Limb (tissue), 2 donors: ENCODE data around the gene NGDN.

Experiments used
- DNase-seq, 2 donors: peaks; one replicate each; pipeline ENCODE4 v3.0.0-alpha.2; 2016; ENCODE audit errors: extremely low spot score in 2 of 2

NGDN gene

GRCh38 chr14:23468704-23469126 is 788 bp upstream of the NGDN start:
- no peak for DNase-seq

GRCh38 chr14:23469906-23470403 is 452 bp downstream of the NGDN start:
- no peak for DNase-seq

DNA sequence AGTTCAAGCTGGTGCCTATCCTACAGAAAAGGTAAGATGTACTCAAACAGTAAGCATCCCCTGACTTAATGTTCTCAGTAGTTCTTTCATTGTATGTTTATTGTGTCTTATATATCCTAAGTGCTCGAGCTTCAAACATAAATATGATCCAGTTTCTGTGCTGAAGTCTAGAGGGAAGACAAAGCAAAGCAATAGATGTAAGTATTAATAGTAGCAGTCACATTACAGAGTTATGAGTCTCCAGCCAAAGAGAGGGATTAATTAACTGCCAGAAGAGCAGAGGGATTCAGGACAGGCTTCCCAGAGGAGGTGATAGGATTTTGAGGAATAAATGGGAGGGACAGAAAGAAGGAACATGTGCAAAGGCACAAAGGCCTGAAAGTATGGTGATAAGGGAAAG is 1.4 kb downstream of the NGDN start:
- no peak for DNase-seq

GRCh38 chr14:23478109-23478759 is 8.7 kb downstream of the NGDN start:
- peak; percentile 65 to 71 for DNase-seq

DNA sequence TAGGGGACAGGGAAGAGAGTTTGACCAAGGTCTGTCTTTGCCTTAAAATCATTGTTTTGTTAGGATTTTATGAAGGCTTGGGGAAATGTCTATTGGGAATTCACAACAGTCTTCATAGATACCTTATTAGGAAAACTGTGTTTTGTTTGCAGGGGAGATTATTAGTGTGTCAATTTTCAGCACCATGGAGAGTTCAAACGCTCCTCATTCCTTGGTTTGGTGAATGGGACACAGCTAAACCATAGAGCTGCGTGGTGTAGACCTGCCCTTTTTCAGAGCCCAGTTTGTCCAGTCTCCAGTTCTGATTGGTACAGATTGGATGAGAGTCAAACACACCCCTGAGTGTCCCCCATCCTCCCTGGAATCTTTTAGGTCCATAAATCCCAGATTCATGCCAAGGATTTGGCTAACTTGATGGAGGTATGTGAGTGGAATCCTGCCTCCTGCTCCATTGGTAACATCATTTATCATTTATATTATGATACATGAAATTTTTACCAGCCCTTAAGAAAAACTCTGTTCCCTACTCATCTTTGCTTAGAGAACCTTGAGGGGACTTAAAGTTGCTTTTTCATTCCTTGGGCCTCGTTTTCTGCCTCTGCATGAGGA is 12.0 kb downstream of the NGDN start:
- no peak for DNase-seq

- peak in 1 of 2 donors; percentile 53 for DNase-seq
Measured at GRCh38 chr14:23481979-23482822, 12.7 kb downstream of the NGDN start.

DNA sequence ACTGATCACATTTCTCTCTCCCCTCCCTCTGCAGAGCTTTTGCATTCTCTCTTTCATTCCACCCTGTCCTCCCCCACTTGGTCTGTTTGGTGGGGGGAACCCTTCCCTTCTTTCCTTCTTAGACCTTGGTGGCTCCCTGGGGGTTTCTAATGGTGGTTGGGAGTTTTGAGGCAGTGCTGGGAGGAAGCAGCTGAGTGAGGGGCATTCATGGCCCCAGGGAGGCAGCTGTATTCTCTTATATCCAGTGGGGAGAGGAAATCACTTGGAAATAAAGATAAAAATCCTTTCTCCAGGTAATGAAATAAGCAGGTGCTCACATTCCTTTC is 13.3 kb downstream of the NGDN start:
- DNase-seq: no peak

- peak in 1 of 2 donors; percentile 70 for DNase-seq
Measured at GRCh38 chr14:23483236-23483854, 13.8 kb downstream of the NGDN start.

- DNase-seq: no peak
Measured at GRCh38 chr14:23485326-23485725, 15.8 kb downstream of the NGDN start.

GRCh38 chr14:23486036-23486435 is 16.5 kb downstream of the NGDN start:
- DNase-seq: no peak

DNA sequence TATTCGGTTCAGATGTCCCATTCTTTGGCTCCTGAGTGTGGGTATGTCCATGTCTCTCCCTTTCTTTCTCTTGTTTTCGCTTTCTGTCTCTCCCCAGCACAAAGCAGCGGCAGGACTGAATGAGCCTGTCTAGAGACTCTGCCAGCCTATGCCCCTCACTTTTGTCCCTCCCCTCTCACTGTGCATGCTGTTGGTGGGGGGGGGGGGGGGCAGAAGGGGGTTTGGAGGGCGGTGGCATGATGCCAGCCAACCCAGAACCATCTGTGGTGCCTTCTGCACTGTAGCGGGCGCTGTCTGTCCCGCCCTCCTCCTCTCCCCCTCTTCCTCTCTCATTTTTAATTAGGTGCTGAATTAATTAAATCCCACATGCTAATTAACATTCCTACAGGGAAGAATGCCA is 17.7 kb downstream of the NGDN start:
- peak in 1 of 2 donors; percentile 76 for DNase-seq

DNA sequence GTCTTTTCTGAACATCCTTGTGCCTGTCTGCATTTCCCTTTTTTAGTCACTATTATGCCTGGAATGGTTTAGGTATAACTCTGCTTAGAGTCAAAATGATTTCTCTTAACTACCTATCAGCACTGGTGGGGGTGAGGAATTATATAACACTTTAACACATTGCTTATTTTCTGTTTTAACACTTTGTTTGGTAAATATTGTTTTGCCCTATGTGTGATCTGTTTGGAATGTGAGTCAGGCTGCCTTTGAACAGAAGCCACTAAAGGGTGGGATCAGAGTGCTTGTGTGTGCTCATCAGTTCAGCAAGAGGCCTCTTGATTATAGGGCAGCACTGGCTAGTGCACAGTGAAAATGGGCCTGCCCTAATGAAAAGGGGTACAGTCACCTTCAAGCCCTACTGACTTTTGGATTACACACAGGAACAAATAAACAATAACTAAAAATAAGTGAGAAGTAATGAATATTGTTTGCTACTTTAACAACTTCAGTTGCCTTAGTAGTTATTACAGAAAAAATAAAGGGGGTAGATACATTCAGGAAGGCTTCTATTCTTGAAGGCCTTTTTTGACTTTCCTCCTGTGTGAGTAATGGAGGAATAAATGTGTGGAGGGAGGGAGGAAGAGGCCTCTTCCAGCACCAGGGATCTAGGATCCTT is 23.2 kb downstream of the NGDN start:
- DNase-seq: no peak

DNA sequence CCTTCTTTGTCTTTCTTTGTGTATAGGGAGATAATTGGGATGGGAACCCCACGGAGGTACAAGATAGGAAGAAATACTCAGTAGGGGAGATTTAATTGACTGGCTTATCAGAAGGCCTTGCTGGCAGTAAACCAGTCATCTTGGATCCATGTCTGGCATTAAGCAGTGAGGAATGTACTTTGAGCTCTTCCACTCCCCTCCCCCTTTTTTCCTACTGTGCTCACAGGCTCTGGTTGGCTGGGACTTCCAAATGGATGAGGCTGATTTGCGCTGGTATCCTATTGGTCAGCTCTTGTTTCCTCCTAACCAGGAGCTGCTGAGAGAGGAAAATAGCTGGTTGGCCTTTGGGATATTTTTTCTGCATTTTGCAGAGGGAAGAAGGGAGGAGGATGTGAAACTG is 24.7 kb downstream of the NGDN start:
- no peak for DNase-seq

GRCh38 chr14:23512156-23512555 is 42.7 kb downstream of the NGDN start:
- DNase-seq: peak in 1 of 2 donors; percentile 55

GRCh38 chr14:23513005-23513817 is 43.7 kb downstream of the NGDN start:
- peak in 1 of 2 donors; percentile 72 for DNase-seq

DNA sequence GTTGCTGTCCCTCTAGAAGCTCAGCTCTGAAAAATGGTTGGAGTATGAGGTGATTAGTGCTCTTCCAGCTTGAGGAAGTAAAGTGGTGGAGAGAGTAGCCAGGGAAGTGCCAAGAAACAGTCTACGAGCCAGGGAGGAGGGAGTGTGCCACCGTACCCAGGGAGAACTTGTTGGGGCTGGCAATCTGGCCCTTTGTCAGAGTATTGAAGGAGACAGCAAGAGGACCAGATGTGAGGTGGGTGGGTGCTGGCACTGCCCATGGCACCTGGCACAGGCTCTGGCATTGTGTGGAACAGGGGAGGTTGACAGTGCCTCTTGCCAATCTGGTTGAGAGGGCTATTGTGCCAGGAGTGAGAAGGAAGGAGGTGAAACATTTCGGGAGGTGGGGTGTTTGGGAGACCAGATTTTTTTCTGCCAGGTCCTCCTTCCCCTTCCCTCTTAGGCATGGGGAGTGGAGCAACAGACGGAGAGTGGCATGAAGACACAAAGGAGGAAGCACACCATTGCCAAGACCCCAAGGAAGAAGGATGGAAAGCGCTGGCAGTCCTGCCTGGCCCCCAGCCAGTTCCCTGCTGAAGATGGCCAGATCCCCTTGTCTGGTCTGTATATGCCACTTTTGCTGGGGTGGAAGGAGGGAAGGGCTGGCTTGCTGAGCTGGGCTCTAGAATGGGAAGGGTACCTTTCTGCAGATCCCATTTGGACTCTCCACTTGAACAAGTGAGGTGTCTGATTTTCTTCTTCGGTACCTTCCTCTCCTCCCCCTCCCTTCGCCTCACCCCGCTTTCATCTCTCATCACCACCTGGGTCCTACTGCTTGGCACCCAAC is 44.5 kb downstream of the NGDN start:
- DNase-seq: peak in 1 of 2 donors; percentile 36

GRCh38 chr14:23514644-23514957 is 45.1 kb downstream of the NGDN start:
- no peak for DNase-seq

- no peak for DNase-seq
Measured at GRCh38 chr14:23517650-23518326, 48.3 kb downstream of the NGDN start.

GRCh38 chr14:23518709-23519108 is 49.2 kb downstream of the NGDN start:
- DNase-seq: no peak
